NT2/D1 (cell line): ENCODE results near the gene OR2V1.
"Not testable (repeated sequence)": the region's sequence is repeated elsewhere in the genome, so short reads cannot be mapped to it uniquely, and the experiment has no call there.

ENCODE experiments used
- DNase-seq: peaks from one replicate; pipeline ENCODE4 v3.0.0-alpha.2; 2011; ENCODE audit warnings: low read depth, low spot score
- H3K27me3 ChIP-seq: 2 replicates; pipeline ENCODE4 v1.6.0; 2011; ENCODE audit warnings: mild to moderate bottlenecking; ENCODE audit not compliant: insufficient read length, insufficient read depth
- H3K36me3 ChIP-seq: 2 replicates; pipeline ENCODE4 v1.6.1; 2011; ENCODE audit warnings: mild to moderate bottlenecking, low read length, mixed read lengths; ENCODE audit not compliant: insufficient read depth, insufficient read length
- H3K4me1 ChIP-seq: 2 replicates; pipeline ENCODE4 v1.5.1; 2011; ENCODE audit not compliant: insufficient read depth, insufficient read length
- H3K4me3 ChIP-seq: 2 replicates; pipeline ENCODE4 v1.5.1; 2011; ENCODE audit warnings: low read depth; ENCODE audit not compliant: insufficient read length
- H3K9ac ChIP-seq: 2 replicates; pipeline ENCODE4 v1.6.0; 2011; ENCODE audit warnings: low read depth; ENCODE audit not compliant: insufficient read length
- H3K9me3 ChIP-seq: 2 replicates; pipeline ENCODE4 v1.5.1; 2011; ENCODE audit warnings: mild to moderate bottlenecking, low read length; ENCODE audit not compliant: insufficient read depth
- SUZ12 ChIP-seq: IDR thresholded peaks from 2 replicates; pipeline ENCODE4 v1.6.1; 2011; ENCODE audit not compliant: insufficient read length, insufficient read depth; ENCODE audit errors: extremely low read depth
- YY1 ChIP-seq: IDR thresholded peaks from 2 replicates; pipeline ENCODE4 v1.6.1; 2011; ENCODE audit not compliant: insufficient read length, insufficient read depth
- ZNF274 ChIP-seq: IDR thresholded peaks from 2 replicates; pipeline ENCODE4 v1.6.1; 2011; ENCODE audit warnings: mild to moderate bottlenecking, low read depth, low read length

Gene OR2V1

GRCh38 chr5:181100121-181100875 lies 30.7 kb downstream of the OR2V1 start:
- DNase-seq = no peak
- Histone ChIP-seq H3K4me1 (no peaks in the 10 kb centered on the region), H3K36me3 (no peaks in the 10 kb centered on the region), H3K27me3 (peaks cover 2% of the 10 kb centered on the region), H3K9ac (no peak overlapping the region), H3K4me3 (no peak overlapping the region), H3K9me3 (no peaks in the 10 kb centered on the region)
- TF ChIP-seq SUZ12 (no peak), YY1 (no peak), ZNF274 (no peak)

GRCh38 chr5:181099602-181100086 lies 31.3 kb downstream of the OR2V1 start:
- no peak overlapping the region for H3K4me3 ChIP-seq
- H3K9ac ChIP-seq = no peak overlapping the region
- H3K27me3 ChIP-seq = peaks cover 1% of the 10 kb centered on the region
- H3K4me1 ChIP-seq = no peaks in the 10 kb centered on the region
- no peaks in the 10 kb centered on the region for H3K36me3 ChIP-seq
- no peaks in the 10 kb centered on the region for H3K9me3 ChIP-seq
- TF ChIP-seq SUZ12 (no peak), ZNF274 (no peak), YY1 (no peak)
- DNase-seq = no peak

GRCh38 chr5:181098762-181099601 lies 32.0 kb downstream of the OR2V1 start:
- H3K4me3 ChIP-seq = no peak overlapping the region
- no peak for DNase-seq
- H3K9ac ChIP-seq = no peak overlapping the region

GRCh38 chr5:181097759-181098491 lies 33.0 kb downstream of the OR2V1 start:
- H3K9ac ChIP-seq, DNase-seq, H3K4me3 ChIP-seq, H3K4me1 ChIP-seq, H3K36me3 ChIP-seq, H3K27me3 ChIP-seq, H3K9me3 ChIP-seq: not testable (repeated sequence)

More at GRCh38 chr5:181098762-181099601, 32.0 kb downstream of the OR2V1 start:
- H3K9me3 ChIP-seq = no peaks in the 10 kb centered on the region
- H3K27me3 ChIP-seq = no peaks in the 10 kb centered on the region
- TF ChIP-seq YY1 = no peak
- TF ChIP-seq SUZ12 = no peak
- TF ChIP-seq ZNF274 = no peak
- no peaks in the 10 kb centered on the region for H3K4me1 ChIP-seq
- no peaks in the 10 kb centered on the region for H3K36me3 ChIP-seq

GRCh38 chr5:181097383-181097753 lies 33.6 kb downstream of the OR2V1 start:
- not testable (repeated sequence) for H3K27me3 ChIP-seq, H3K4me1 ChIP-seq, H3K9ac ChIP-seq, H3K36me3 ChIP-seq, H3K4me3 ChIP-seq, DNase-seq, H3K9me3 ChIP-seq

GRCh38 chr5:181096721-181097382 lies 34.1 kb downstream of the OR2V1 start:
- DNase-seq, H3K4me1 ChIP-seq, H3K27me3 ChIP-seq, H3K36me3 ChIP-seq, H3K9ac ChIP-seq, H3K9me3 ChIP-seq, H3K4me3 ChIP-seq: not testable (repeated sequence)

GRCh38 chr5:181095162-181095561 lies 35.8 kb downstream of the OR2V1 start:
- H3K9ac ChIP-seq, H3K9me3 ChIP-seq, H3K36me3 ChIP-seq, DNase-seq, H3K4me1 ChIP-seq, H3K4me3 ChIP-seq, H3K27me3 ChIP-seq: not testable (repeated sequence)
